ENCODE results near the gene BFAR. TPM values are rescaled to one million over a fixed set of nuclear protein-coding genes. Genes with fewer than 3 reads are reported as not detected.

BFAR gene
- total RNA-seq, 1 donor from 2014 or later: 74.5 TPM

GRCh38 chr16:14668556-14669223 is 35.9 kb downstream of the BFAR start:
- H3K27me3 Mint-ChIP-seq (ENCODE audit: low read depth): no peaks in the 10 kb centered on the region
- H3K9me3 Mint-ChIP-seq: no peaks in the 10 kb centered on the region
- no peaks in the 10 kb centered on the region for H3K4me1 Mint-ChIP-seq
- H3K36me3 Mint-ChIP-seq (ENCODE audit: low read depth): peaks cover 19% of the 10 kb centered on the region
- no peak overlapping the region for H3K4me3 Mint-ChIP-seq
- TF ChIP-seq, protein P1, sequence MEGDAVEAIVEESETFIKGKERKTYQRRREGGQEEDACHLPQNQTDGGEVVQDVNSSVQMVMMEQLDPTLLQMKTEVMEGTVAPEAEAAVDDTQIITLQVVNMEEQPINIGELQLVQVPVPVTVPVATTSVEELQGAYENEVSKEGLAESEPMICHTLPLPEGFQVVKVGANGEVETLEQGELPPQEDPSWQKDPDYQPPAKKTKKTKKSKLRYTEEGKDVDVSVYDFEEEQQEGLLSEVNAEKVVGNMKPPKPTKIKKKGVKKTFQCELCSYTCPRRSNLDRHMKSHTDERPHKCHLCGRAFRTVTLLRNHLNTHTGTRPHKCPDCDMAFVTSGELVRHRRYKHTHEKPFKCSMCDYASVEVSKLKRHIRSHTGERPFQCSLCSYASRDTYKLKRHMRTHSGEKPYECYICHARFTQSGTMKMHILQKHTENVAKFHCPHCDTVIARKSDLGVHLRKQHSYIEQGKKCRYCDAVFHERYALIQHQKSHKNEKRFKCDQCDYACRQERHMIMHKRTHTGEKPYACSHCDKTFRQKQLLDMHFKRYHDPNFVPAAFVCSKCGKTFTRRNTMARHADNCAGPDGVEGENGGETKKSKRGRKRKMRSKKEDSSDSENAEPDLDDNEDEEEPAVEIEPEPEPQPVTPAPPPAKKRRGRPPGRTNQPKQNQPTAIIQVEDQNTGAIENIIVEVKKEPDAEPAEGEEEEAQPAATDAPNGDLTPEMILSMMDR (conservative IDR thresholded peaks at IDR 0.05): no peak
- DNase-seq (ENCODE audit: low read depth, low spot score): no peak
- no peak overlapping the region for H3K27ac Mint-ChIP-seq (ENCODE audit: unreplicated experiment)

- Mint-ChIP-seq H3K27me3 (ENCODE audit: low read depth) (no peaks in the 10 kb centered on the region), H3K36me3 (ENCODE audit: low read depth) (peaks cover 16% of the 10 kb centered on the region), H3K4me1 (no peaks in the 10 kb centered on the region), H3K4me3 (no peak overlapping the region), H3K27ac (ENCODE audit: unreplicated experiment) (no peak overlapping the region), H3K9me3 (no peaks in the 10 kb centered on the region)
- TF ChIP-seq, protein P1 (conservative IDR thresholded peaks at IDR 0.05): no peak
- DNase-seq (ENCODE audit: low read depth, low spot score): no peak
Measured at GRCh38 chr16:14669776-14670175, 37.0 kb downstream of the BFAR start.

DNA sequence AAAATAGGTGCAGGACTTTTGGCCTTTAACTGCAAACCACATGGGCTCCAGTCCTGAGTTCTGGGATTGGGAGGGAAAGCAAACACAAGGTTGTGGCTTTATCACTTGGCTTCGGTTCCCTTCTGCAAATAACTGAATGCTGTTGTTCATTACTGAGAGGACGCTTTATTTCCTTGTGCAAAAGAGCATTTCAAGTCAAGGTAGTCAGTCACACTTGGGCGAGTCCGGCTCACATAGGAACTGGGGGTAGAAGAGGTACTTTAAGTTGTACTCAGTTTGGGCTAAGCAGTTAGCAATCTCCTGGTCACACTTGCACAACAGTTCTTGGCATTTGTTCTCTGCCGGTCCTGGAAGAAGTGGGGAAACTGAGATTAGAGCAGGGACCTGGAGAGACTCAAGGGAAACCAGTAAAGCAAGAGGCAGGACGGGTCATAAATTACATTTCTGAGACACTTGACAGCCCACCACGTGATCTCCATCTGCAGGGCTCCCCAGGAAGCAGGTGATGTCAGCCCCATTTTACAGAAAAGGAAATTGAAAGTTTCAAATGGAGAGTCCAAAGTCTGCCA is 39.7 kb downstream of the BFAR start:
- H3K27ac Mint-ChIP-seq (ENCODE audit: unreplicated experiment): no peak overlapping the region
- TF ChIP-seq, protein P1 (conservative IDR thresholded peaks at IDR 0.05): no peak
- DNase-seq (ENCODE audit: low read depth, low spot score): no peak
- no peak overlapping the region for H3K4me3 Mint-ChIP-seq
- H3K27me3 Mint-ChIP-seq (ENCODE audit: low read depth): peaks cover 3% of the 10 kb centered on the region
- peaks cover 2% of the 10 kb centered on the region for H3K36me3 Mint-ChIP-seq (ENCODE audit: low read depth)
- H3K4me1 Mint-ChIP-seq: no peaks in the 10 kb centered on the region
- peaks cover 9% of the 10 kb centered on the region for H3K9me3 Mint-ChIP-seq

DNA sequence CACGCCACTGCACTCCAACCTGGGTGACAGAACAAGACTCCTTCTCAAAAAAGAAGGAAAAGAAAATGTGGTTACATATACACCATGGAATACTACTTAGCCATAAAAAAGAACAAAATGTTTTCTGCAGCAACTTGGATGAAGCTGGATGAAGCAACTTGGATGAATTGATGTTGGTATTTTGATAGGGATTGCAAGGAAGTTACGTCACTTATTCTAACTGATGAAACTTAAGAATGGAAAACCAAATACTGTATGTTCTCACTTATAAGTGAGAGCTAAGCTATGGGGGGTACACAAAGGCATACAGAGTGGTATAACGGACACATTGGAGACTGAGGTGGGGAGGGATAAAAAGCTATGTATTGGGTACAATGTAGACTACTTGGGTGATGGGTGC is 43.9 kb downstream of the BFAR start:
- Mint-ChIP-seq H3K4me1 (no peaks in the 10 kb centered on the region), H3K9me3 (peaks cover 9% of the 10 kb centered on the region), H3K36me3 (ENCODE audit: low read depth) (no peaks in the 10 kb centered on the region), H3K27ac (ENCODE audit: unreplicated experiment) (no peak overlapping the region), H3K27me3 (ENCODE audit: low read depth) (peaks cover 3% of the 10 kb centered on the region), H3K4me3 (no peak overlapping the region)
- no peak for DNase-seq (ENCODE audit: low read depth, low spot score)
- TF ChIP-seq, protein P1 (conservative IDR thresholded peaks at IDR 0.05): no peak

DNA sequence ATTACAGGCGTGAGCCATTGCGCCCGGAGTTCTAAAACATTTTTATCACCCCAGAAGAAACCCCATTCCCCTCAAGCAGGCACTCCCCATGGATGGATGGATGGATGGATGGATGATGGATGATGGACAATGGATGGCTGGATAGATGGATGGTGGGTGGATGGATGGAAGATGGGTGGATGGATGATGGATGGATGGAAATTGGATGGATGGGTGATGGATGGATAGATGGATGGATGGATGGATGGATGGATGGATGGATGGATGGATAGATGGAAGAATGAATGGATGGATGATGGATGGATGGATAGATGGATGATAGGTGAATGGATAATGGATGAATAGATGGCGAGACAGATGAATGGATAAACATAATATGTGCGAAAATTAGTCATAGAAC is 44.9 kb downstream of the BFAR start:
- Mint-ChIP-seq H3K4me1 (no peaks in the 10 kb centered on the region), H3K27ac (ENCODE audit: unreplicated experiment) (no peak overlapping the region), H3K9me3 (peaks cover 9% of the 10 kb centered on the region), H3K27me3 (ENCODE audit: low read depth) (peaks cover 3% of the 10 kb centered on the region), H3K4me3 (no peak overlapping the region), H3K36me3 (ENCODE audit: low read depth) (no peaks in the 10 kb centered on the region)
- TF ChIP-seq, protein P1 (conservative IDR thresholded peaks at IDR 0.05): no peak
- DNase-seq (ENCODE audit: low read depth, low spot score): no peak

Data from neural crest cell (in vitro differentiated cells).